Measurements from ENCODE around the gene ARPP21.

DNA sequence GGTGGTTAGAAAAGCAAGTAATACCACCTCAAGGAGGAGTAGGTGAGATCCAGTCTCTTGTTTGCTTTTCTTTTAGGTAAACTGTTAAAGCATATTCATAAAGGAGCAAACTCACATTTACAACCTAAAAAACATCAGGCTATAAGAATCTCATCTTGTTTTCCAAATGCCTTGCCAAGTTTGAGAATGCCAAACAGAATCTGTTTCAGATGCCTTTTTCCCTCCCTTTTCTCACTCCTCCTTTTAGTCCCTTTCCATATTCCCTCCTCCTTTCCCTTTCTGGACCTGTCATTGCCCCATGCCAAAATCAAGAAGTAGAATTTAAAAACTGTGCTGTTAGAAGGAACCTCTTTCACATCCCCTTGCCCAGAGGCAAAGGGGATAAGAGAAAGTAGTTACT is 140.3 kb downstream of the ARPP21 start:
- TF ChIP-seq, protein P1, sequence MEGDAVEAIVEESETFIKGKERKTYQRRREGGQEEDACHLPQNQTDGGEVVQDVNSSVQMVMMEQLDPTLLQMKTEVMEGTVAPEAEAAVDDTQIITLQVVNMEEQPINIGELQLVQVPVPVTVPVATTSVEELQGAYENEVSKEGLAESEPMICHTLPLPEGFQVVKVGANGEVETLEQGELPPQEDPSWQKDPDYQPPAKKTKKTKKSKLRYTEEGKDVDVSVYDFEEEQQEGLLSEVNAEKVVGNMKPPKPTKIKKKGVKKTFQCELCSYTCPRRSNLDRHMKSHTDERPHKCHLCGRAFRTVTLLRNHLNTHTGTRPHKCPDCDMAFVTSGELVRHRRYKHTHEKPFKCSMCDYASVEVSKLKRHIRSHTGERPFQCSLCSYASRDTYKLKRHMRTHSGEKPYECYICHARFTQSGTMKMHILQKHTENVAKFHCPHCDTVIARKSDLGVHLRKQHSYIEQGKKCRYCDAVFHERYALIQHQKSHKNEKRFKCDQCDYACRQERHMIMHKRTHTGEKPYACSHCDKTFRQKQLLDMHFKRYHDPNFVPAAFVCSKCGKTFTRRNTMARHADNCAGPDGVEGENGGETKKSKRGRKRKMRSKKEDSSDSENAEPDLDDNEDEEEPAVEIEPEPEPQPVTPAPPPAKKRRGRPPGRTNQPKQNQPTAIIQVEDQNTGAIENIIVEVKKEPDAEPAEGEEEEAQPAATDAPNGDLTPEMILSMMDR (IDR thresholded peaks at IDR 0.05 in 4 of 5, conservative IDR thresholded peaks at IDR 0.05 in 1 of 5), result no peak
- no peak for TF ChIP-seq POLR2A (IDR thresholded peaks at IDR 0.05)

Measured in gastrocnemius medialis (tissue), 4 donors.